WTC11 (cell line): ENCODE results near the gene SH3BP2.

Experiments
- ATF3 ChIP-seq: sonication (generic); formaldehyde crosslinking; conservative IDR thresholded peaks from 2 replicates; pipeline ENCODE4 v1.8.1; 2022; ENCODE audit warnings: mild to moderate bottlenecking, missing genetic modification reagents
- CBFB ChIP-seq: sonication (generic); formaldehyde crosslinking; IDR thresholded peaks from 2 replicates; pipeline ENCODE4 v1.8.1; 2022; ENCODE audit warnings: mild to moderate bottlenecking, low read depth, missing genetic modification reagents
- ETV6 ChIP-seq: sonication (generic); formaldehyde crosslinking; IDR thresholded peaks from 2 replicates; pipeline ENCODE4 v1.8.1; 2022; ENCODE audit warnings: mild to moderate bottlenecking, missing genetic modification reagents
- NFATC4 ChIP-seq: fragments of 250-450 bp; sonication (Bioruptor Pico); IDR thresholded peaks from 2 replicates; pipeline ENCODE4 v1.9.0; 2021; ENCODE audit warnings: mild to moderate bottlenecking
- NFYB ChIP-seq: sonication (generic); formaldehyde crosslinking; conservative IDR thresholded peaks from 2 replicates; pipeline ENCODE4 v1.8.0; 2022; ENCODE audit warnings: low read depth, missing genetic modification reagents
- PRRX2 ChIP-seq: fragments of 250-450 bp; sonication (Bioruptor Pico); IDR thresholded peaks from 2 replicates; pipeline ENCODE4 v1.8.0; 2021; ENCODE audit warnings: mild to moderate bottlenecking
- STAT6 ChIP-seq: sonication (generic); formaldehyde crosslinking; conservative IDR thresholded peaks from 2 replicates; pipeline ENCODE4 v1.8.1; 2023; ENCODE audit warnings: mild to moderate bottlenecking, low read depth, missing genetic modification reagents, moderate library complexity
- USF2 ChIP-seq: sonication (generic); formaldehyde crosslinking; IDR thresholded peaks from 2 replicates; pipeline ENCODE4 v1.8.1; 2023; ENCODE audit warnings: mild to moderate bottlenecking, missing genetic modification reagents, moderate library complexity
- ZBTB43 ChIP-seq: sonication (generic); formaldehyde crosslinking; IDR thresholded peaks from 2 replicates; pipeline ENCODE4 v1.8.1; 2023; ENCODE audit warnings: mild to moderate bottlenecking, missing genetic modification reagents
- ZNF416 ChIP-seq: fragments of 250-450 bp; sonication (Bioruptor Pico); IDR thresholded peaks from 2 replicates; pipeline ENCODE4 v1.9.0; 2021; ENCODE audit warnings: mild to moderate bottlenecking, inconsistent platforms
- TF ChIP-seq, protein P1 (sequence below): fragments of 200-600 bp; IDR thresholded peaks from 2 replicates; pipeline ENCODE4 v1.8.0; 2022; ENCODE audit warnings: antibody characterized with exemption
- TF ChIP-seq, protein P2 (sequence below): fragments of 250-450 bp; sonication (Bioruptor Pico); conservative IDR thresholded peaks from 2 replicates; pipeline ENCODE4 v1.9.0; 2021; ENCODE audit warnings: mild to moderate bottlenecking

GRCh38 chr4:2763511-2763967, 29.3 kb upstream of the SH3BP2 start:
- TF ChIP-seq, protein P1, sequence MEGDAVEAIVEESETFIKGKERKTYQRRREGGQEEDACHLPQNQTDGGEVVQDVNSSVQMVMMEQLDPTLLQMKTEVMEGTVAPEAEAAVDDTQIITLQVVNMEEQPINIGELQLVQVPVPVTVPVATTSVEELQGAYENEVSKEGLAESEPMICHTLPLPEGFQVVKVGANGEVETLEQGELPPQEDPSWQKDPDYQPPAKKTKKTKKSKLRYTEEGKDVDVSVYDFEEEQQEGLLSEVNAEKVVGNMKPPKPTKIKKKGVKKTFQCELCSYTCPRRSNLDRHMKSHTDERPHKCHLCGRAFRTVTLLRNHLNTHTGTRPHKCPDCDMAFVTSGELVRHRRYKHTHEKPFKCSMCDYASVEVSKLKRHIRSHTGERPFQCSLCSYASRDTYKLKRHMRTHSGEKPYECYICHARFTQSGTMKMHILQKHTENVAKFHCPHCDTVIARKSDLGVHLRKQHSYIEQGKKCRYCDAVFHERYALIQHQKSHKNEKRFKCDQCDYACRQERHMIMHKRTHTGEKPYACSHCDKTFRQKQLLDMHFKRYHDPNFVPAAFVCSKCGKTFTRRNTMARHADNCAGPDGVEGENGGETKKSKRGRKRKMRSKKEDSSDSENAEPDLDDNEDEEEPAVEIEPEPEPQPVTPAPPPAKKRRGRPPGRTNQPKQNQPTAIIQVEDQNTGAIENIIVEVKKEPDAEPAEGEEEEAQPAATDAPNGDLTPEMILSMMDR, result no peak
- TF ChIP-seq, protein P2, sequence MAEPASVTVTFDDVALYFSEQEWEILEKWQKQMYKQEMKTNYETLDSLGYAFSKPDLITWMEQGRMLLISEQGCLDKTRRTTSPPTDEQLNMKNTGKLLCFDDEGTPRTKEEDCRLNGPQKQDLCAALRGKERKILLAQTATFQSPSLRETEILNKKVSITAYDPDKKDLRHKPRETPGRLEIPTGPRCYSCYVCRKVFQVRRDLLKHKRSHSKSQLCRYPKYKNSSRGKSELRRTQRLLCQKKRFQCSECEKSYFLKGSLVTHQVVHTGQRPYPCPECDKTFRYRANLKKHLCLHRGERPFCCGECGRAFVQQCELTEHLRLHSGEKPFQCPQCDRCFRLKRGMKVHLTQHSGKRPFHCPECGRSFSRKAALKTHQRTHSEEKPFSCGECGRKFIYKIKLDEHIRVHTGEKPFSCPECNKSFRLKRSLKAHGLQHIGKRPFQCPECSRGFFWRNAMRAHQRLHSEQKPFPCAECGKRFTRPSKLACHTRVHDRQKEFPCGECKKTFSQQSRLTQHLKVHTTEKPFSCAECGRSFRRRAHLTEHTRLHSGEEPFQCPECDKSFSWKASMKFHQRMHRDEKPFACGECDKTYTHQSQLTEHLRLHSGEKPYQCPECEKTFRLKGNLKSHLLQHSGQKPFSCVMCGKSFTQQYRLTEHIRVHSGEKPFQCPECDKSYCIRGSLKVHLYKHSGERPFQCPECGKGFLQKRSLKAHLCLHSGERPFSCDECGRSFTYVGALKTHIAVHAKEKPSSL (CRISPR knock-in tag), result no peak
- TF ChIP-seq CBFB (CRISPR knock-in tag), result no peak
- TF ChIP-seq ATF3, result no peak
- no peak for TF ChIP-seq STAT6 (CRISPR knock-in tag)
- no peak for TF ChIP-seq NFATC4 (CRISPR knock-in tag)
- TF ChIP-seq USF2, result no peak
- TF ChIP-seq NFYB, result no peak
- TF ChIP-seq ZNF416, result no peak
- no peak for TF ChIP-seq ZBTB43
- TF ChIP-seq PRRX2 (CRISPR knock-in tag), result no peak
- no peak for TF ChIP-seq ETV6 (CRISPR knock-in tag)
